Mucosa of descending colon (tissue), 3 donors: ENCODE results near the gene NFATC1. TPM values are rescaled to one million over a fixed set of nuclear protein-coding genes. Genes with fewer than 3 reads are reported as not detected.
A peak's percentile ranks its signal among the peaks of the same experiment; 100 is the strongest.

ENCODE experiments used
- ATAC-seq: fragments of 200-7000 bp; cut with Tn5 transposase; one replicate; pipeline ENCODE4 v1.9.1; 2020; ENCODE audit warnings: mild to moderate bottlenecking, moderate library complexity
- DNase-seq, 3 donors: peaks; one replicate each; pipeline ENCODE4 v3.0.0-alpha.2; 2020
- H3K36me3 ChIP-seq: fragments of 200-600 bp; one replicate; pipeline ENCODE4 v1.8.0; 2021; ENCODE audit warnings: low read depth, mild to moderate bottlenecking
- H3K4me1 ChIP-seq: fragments of 200-600 bp; one replicate; pipeline ENCODE4 v1.8.0; 2021; ENCODE audit warnings: low read depth, mild to moderate bottlenecking
- H3K4me3 ChIP-seq: fragments of 200-600 bp; one replicate; pipeline ENCODE4 v1.8.0; 2021; ENCODE audit warnings: mild to moderate bottlenecking
- H3K9me3 ChIP-seq: fragments of 200-600 bp; one replicate; pipeline ENCODE4 v1.8.0; 2021; ENCODE audit warnings: mild to moderate bottlenecking
- intact Hi-C, 2 donors: fragments of 100-400 bp; cut with DNase I in 1 of 2; cut with micrococcal nuclease in 1 of 2; formaldehyde crosslinking; loops; one replicate each; pipeline versions ENCODE4 v1.11.0 to v1.11.1; 2022; cut with DNase I, micrococcal nuclease
- total RNA-seq, 3 donors: library from RNA; stranded (reverse); fragmentation: NEBNext Ultra II Directional in 2 of 3; extraction: Animal tissue kit (Norgen Biotek cat#: 25700) in 2 of 3; gene quantifications; one replicate each; pipeline versions ENCODE4 v1.2.1 to v1.2.4, GENCODE V29; 2021 to 2023
- TF ChIP-seq, protein P1 (sequence below): fragments of 200-600 bp; IDR thresholded peaks from one replicate; pipeline ENCODE4 v1.8.0; 2022; ENCODE audit warnings: antibody characterized with exemption, mild to moderate bottlenecking
- donor health status: DM: no; HTN: no; CAD: no; lungs with moderate emphysema.
- donor health status: DM: no; HTN: no; CAD: no.
- donor health status: DM: no; HTN: yes; CAD: no.

NFATC1 gene
- total RNA-seq, 3 donors from 2014 or later = 2.9 to 12.9 (median 4.6) TPM

DNA sequence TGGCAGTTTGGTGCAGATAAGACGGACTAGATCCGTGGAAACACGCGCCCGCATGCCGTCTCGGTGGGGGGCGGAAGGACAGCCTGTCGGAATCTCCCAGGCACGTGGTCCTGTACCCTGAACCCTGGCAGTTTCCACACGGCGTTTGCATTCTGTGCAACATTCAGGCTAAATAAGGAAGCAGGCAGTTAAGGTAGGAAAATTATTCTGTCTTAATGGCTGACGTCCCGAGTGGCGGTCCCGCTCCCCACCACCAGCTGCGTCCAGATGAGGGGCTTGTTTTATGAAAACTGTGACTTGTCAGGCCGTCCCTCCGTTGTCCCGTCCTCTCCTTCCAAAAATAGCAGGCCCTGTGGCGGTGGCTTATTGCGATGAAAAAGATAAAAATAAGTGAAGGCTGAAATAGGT is 120.2 kb downstream of the NFATC1 start:
- H3K4me3 ChIP-seq = no peak overlapping the region
- H3K36me3 ChIP-seq = no peaks in the 10 kb centered on the region
- intact Hi-C loops = no loop called here
- TF ChIP-seq, protein P1, sequence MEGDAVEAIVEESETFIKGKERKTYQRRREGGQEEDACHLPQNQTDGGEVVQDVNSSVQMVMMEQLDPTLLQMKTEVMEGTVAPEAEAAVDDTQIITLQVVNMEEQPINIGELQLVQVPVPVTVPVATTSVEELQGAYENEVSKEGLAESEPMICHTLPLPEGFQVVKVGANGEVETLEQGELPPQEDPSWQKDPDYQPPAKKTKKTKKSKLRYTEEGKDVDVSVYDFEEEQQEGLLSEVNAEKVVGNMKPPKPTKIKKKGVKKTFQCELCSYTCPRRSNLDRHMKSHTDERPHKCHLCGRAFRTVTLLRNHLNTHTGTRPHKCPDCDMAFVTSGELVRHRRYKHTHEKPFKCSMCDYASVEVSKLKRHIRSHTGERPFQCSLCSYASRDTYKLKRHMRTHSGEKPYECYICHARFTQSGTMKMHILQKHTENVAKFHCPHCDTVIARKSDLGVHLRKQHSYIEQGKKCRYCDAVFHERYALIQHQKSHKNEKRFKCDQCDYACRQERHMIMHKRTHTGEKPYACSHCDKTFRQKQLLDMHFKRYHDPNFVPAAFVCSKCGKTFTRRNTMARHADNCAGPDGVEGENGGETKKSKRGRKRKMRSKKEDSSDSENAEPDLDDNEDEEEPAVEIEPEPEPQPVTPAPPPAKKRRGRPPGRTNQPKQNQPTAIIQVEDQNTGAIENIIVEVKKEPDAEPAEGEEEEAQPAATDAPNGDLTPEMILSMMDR = no peak
- no peak for DNase-seq
- no peaks in the 10 kb centered on the region for H3K4me1 ChIP-seq
- no peak for ATAC-seq
- H3K9me3 ChIP-seq = no peaks in the 10 kb centered on the region

DNA sequence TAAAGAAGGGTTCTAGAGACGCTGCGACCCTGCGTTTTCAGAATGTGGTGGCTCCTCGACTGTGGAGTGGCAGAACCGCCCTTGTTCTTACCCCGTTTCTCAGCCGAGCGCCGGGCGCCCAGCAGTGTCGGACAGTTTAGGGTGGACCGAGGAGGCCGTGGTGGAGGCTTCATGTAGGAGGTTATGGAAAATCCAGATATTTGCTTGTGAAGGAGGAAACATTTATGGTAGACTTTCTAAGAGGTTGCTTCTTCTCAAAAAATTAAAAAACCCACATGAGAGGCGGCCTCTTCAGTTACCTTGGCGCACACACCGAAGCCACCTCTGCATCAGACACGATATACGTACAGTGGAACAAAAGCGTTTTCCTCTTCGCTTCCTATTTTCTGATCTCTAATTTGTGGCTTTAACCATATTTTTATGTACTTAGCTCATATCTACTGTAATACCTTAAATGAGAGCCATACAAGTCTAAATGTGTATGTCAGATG is 120.8 kb downstream of the NFATC1 start:
- no peak for DNase-seq
- peak; percentile 25 for ATAC-seq
- no peaks in the 10 kb centered on the region for H3K9me3 ChIP-seq
- no peaks in the 10 kb centered on the region for H3K36me3 ChIP-seq
- no peak overlapping the region for H3K4me3 ChIP-seq
- no peaks in the 10 kb centered on the region for H3K4me1 ChIP-seq
- intact Hi-C loops = no loop called here
- TF ChIP-seq, protein P1 = no peak

DNA sequence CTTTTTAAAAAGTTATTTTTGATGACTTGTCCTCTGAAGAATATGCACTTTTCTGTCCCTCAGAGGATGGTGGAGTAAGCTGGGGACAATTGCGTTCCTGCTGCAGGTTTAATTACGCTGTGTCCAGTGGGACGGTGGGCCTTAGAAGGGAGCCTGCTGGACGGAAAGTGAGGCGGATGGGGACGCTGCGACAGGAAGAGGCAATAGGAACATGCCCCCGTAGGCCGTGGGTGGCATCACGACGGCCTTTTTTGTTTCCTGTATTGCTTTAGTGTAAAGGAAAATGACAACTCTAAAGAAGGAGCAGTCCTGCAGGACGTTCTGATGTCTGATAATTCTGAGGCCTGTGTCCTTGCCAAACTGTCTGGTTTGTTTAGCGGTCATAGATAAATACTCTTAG is 121.6 kb downstream of the NFATC1 start:
- Histone ChIP-seq H3K36me3 (no peaks in the 10 kb centered on the region), H3K9me3 (no peaks in the 10 kb centered on the region), H3K4me1 (no peaks in the 10 kb centered on the region), H3K4me3 (no peak overlapping the region)
- ATAC-seq = peak; percentile 39
- intact Hi-C loops = no loop called here
- TF ChIP-seq, protein P1 = no peak
- no peak for DNase-seq

DNA sequence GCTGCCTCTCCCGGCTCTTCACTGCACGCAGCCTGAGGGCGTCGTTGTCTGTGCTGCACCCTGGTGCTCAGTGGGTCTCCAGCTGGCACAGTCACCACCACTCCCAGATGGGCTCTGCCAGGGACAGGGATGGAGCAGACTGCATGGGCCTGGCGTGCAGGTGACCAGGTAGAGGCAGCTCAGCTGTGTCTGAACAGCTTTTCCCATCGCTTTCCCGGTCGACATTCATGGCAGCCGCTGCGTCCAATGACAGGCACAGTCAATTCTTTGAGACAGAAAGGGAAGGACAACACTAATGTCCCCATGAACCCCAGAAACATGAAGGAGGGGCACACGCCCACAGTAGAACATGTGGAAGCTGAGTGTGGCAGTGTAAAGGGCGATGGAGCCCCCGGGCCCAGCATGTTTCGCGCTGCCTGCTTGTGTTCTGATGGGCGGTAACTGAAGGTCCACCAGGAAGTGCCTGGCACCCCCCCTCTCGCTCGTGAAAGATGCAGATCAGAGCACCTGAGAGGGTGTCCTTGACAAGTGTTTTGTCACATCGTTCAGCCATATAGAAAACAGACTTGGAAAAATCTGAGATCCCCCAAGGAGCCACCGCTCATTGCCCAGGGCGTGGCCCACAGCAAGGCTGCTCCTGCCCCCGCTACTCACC is 122.4 kb downstream of the NFATC1 start:
- H3K36me3 ChIP-seq = no peaks in the 10 kb centered on the region
- TF ChIP-seq, protein P1 = no peak
- no peak overlapping the region for H3K4me3 ChIP-seq
- intact Hi-C loops = no loop called here
- H3K9me3 ChIP-seq = no peaks in the 10 kb centered on the region
- no peaks in the 10 kb centered on the region for H3K4me1 ChIP-seq
- ATAC-seq = no peak
- DNase-seq = no peak

DNA sequence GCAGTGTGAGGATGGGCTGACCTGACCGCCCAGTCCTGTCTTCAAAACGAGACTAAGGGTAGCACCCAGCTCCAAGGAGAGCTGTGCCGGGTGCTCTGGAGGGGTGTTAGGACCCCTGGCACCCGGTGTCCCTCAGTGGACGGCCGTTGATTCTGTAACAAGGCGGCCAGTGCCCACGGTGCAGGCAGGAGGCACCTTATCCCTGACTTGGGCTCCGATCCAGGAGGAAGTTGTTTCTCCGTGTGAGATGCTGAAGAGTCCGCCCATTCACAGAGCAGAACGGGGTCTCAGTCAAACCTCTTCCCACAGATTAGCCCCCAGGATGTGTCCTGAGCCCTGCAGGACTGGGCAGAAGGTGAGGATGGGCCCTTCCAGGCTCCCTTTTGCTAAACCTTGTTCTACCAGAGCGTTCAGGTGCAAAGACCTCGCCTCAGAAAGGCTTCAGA is 123.0 kb downstream of the NFATC1 start:
- Histone ChIP-seq H3K9me3 (no peaks in the 10 kb centered on the region), H3K4me3 (no peak overlapping the region), H3K4me1 (no peaks in the 10 kb centered on the region), H3K36me3 (no peaks in the 10 kb centered on the region)
- intact Hi-C loops = no loop called here
- DNase-seq (no peak), ATAC-seq (no peak)
- TF ChIP-seq, protein P1 = no peak
